ENCODE results near the gene SMIM41. TPM values are rescaled to one million over a fixed set of nuclear protein-coding genes. Genes with fewer than 3 reads are reported as not detected.

SMIM41 gene
- 0.42 TPM for total RNA-seq

DNA sequence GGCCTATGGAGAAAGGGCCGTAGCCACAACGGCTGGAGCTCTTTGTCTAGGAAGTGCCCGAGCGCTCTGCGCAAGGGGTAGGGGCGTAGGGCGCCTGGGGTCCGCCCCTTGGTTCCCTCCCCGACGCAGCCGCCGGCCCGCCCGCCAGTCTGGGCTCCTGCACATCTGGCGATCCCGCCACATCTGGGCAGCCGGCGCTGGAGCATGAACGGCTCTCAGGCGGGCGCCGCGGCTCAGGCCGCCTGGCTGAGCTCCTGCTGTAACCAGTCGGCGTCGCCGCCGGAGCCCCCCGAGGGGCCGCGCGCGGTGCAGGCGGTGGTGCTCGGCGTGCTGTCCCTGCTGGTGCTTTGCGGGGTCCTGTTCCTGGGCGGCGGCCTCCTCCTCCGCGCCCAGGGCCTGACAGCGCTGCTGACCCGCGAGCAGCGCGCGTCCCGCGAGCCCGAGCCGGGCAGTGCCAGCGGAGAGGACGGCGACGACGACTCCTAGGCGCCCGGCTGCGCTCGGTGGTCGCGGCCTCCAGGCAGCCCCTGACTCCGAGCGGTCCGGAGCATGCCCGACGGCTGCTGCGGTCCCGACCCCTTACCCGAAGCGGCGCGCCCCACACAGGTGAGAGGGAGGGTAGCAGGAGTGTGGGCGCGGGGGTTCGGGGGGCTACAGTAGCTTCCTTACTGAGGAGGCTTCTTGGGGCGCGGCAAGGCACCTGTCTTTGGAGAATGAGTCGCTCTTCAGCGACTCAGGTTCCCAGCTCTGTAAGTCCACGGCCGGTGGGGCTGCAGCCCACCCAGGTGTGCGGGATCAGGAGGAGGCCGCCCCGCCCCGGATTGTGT lies at the start of gene SMIM41:
SMIM41 (plus strand) TSS at position 129 of the 827 bp plus-strand sequence; CDS start at position 205, 76 bp downstream.
- Histone ChIP-seq H3K27me3 (ENCODE audit: insufficient read depth, low read length) (no peaks in the 10 kb centered on the region), H3K4me3 (ENCODE audit: low read length) (no peak within 1 kb of the TSS), H3K9me3 (ENCODE audit: low read depth, low read length) (no peaks in the 10 kb centered on the region), H3K4me1 (ENCODE audit: insufficient read depth, low read length) (peaks cover 25% of the 10 kb centered on the region)

DNA sequence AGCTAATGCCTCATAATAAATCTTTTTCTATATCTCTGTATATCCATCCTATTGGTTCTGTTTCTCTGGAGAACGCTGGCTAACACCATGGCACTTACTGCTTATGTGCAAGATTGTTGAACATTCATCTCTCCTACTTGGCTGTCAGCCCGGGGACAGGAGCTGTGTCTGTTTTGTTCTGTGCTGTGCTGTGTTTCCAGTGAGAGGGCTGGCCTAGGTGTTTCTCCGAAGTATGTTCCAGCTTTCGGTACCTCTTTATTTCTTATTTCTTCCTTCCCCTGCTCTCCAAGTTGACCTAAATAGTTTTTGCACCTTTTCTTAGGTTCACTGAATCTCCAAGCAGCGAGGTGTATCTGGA lies 47.1 kb upstream of the SMIM41 start:
- Histone ChIP-seq H3K9me3 (ENCODE audit: low read depth, low read length) (no peaks in the 10 kb centered on the region), H3K4me3 (ENCODE audit: low read length) (no peak overlapping the region), H3K27me3 (ENCODE audit: insufficient read depth, low read length) (peaks cover 20% of the 10 kb centered on the region), H3K4me1 (ENCODE audit: insufficient read depth, low read length) (peaks cover 32% of the 10 kb centered on the region)

- H3K27me3 ChIP-seq (ENCODE audit: insufficient read depth, low read length) = peaks cover 23% of the 10 kb centered on the region
- H3K4me3 ChIP-seq (ENCODE audit: low read length) = peak overlapping the region; percentile 38
- H3K4me1 ChIP-seq (ENCODE audit: insufficient read depth, low read length) = peaks cover 35% of the 10 kb centered on the region
- H3K9me3 ChIP-seq (ENCODE audit: low read depth, low read length) = no peaks in the 10 kb centered on the region
Observed at GRCh38 chr12:52032804-52033445, 46.6 kb upstream of the SMIM41 start.

DNA sequence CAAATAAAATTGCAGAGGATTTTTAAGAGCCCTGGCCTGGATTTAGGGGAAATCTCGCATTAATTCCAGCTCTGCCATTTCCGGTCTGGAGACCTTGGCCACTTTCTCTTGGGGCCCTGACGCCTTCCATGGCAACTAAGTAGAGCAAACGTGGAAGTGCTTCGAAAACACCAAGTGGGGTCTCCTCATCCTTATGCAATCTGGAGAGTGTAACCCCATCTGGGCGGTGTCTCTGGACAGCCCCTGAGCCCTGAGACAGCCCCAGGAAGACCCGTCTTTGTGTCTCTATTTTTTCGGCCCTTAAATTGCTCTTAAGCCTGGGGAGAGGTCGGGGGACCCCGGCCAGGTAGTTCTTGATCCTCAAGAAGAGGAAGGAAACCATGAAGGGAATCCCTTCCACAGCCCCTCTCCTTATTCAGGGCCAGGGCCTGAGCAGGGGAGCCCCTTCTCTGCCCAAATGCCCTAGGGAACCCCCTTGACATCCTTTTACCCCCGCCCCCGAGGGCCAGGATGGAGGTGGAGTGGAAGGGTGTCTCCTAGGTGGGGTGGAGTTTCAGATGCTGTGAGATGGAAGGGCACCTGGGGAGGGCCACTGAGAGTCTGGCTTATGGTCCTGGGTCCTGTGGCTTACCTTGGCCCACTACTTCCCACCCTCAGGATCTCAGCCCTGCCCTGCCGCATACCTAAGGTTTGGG lies 45.9 kb upstream of the SMIM41 start:
- peak overlapping the region; percentile 38 for H3K4me3 ChIP-seq (ENCODE audit: low read length)
- peaks cover 23% of the 10 kb centered on the region for H3K27me3 ChIP-seq (ENCODE audit: insufficient read depth, low read length)
- no peaks in the 10 kb centered on the region for H3K9me3 ChIP-seq (ENCODE audit: low read depth, low read length)
- peaks cover 35% of the 10 kb centered on the region for H3K4me1 ChIP-seq (ENCODE audit: insufficient read depth, low read length)

DNA sequence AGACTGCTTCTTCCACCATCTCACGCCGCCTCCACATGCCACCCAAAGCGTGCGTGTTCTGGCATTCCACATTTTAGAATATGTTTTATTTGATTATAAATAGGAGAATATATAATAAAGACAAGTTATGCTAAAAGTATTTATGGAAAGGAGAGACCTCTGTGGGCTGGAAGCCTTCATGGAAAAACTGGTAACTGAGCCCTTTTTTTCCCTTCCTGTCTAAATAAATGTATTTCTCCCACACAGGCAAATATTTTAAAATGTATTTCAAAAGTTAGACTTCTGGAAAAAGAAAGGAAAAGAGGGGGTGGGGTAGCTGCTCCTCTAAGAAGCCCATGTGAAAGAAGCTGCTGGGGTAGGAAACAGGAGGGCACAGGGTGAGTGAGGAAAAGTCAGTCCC lies 44.3 kb upstream of the SMIM41 start:
- Histone ChIP-seq H3K4me1 (ENCODE audit: insufficient read depth, low read length) (peaks cover 35% of the 10 kb centered on the region), H3K9me3 (ENCODE audit: low read depth, low read length) (no peaks in the 10 kb centered on the region), H3K27me3 (ENCODE audit: insufficient read depth, low read length) (peaks cover 23% of the 10 kb centered on the region), H3K4me3 (ENCODE audit: low read length) (no peak overlapping the region)

DNA sequence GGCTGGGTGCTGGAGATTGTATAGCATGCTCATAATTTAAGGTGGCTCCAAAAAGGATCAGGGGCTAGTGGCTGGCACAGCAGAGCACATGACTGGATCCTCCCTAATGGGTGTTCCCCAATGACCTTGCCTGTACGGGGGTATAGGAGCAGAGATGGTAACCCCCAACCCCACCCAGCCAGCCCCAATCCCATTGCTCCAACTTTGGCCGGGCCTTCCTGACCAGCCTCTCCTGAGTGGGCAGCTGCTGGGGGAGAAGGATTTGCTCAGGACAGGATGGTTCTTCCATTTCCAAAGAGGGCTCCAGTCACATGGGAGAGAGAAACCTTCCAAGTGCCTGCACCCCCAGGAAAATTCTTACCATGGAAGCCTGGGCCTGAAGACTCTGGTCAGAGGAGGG lies 43.6 kb upstream of the SMIM41 start:
- Histone ChIP-seq H3K27me3 (ENCODE audit: insufficient read depth, low read length) (peaks cover 23% of the 10 kb centered on the region), H3K4me1 (ENCODE audit: insufficient read depth, low read length) (peaks cover 35% of the 10 kb centered on the region), H3K4me3 (ENCODE audit: low read length) (no peak overlapping the region), H3K9me3 (ENCODE audit: low read depth, low read length) (no peaks in the 10 kb centered on the region)

GRCh38 chr12:52036587-52037171 lies 42.8 kb upstream of the SMIM41 start:
- peaks cover 39% of the 10 kb centered on the region for H3K4me1 ChIP-seq (ENCODE audit: insufficient read depth, low read length)
- H3K4me3 ChIP-seq (ENCODE audit: low read length) = peak overlapping the region; percentile 20
- H3K9me3 ChIP-seq (ENCODE audit: low read depth, low read length) = no peaks in the 10 kb centered on the region
- peaks cover 23% of the 10 kb centered on the region for H3K27me3 ChIP-seq (ENCODE audit: insufficient read depth, low read length)

DNA sequence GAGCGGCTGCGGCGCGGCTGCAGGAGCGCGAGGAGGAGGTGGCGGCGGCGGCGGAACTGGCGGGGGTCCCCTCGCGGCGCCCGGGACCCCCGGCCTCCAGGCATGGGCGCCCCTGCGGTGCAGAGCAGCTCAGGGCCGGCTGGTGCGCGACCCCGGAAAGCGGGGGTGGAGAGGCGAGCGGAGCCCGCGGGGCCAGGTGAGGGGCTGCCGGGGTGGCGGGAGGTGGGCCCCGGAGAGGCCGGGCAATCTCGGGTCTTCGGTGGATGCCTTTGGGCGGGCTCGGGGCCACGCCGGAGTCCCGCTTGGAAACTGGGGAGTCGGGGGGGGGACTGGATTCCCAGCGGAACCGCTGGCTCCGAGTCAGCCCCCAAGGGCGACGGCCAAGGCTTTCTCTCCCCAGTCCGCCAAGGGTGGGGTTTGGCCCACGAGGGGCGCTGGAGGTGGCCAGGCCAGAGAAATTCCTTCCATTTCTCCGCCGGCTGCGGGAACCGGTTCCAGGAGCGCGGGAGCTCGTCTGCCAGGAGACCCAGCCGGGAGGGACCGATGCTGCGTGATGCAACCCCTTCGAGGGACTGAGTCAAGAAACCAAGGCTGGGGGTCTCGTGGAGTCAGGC lies 42.1 kb upstream of the SMIM41 start:
- H3K4me3 ChIP-seq (ENCODE audit: low read length) = peak overlapping the region; percentile 23
- peaks cover 43% of the 10 kb centered on the region for H3K4me1 ChIP-seq (ENCODE audit: insufficient read depth, low read length)
- no peaks in the 10 kb centered on the region for H3K9me3 ChIP-seq (ENCODE audit: low read depth, low read length)
- H3K27me3 ChIP-seq (ENCODE audit: insufficient read depth, low read length) = peaks cover 23% of the 10 kb centered on the region

DNA sequence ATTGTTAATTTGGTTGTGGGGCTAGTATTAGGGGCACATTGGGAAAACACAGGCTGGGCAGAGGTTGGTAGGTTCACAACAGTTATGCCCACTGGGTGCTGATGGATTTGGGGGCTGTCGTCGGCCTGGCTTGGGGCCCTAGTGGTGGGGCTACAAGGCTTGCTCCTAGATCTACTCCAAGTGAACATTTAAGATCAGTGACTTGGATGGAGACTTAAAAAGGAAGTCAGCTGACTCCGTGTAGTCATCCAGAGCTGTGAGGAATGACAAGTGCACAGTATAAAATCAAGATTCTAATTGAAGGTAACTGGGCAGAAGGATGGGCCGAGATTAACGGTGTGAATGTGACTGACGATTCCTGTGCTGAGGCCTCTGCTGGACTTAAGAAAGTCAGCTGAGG lies 41.1 kb upstream of the SMIM41 start:
- H3K27me3 ChIP-seq (ENCODE audit: insufficient read depth, low read length) = peaks cover 23% of the 10 kb centered on the region
- no peak overlapping the region for H3K4me3 ChIP-seq (ENCODE audit: low read length)
- no peaks in the 10 kb centered on the region for H3K9me3 ChIP-seq (ENCODE audit: low read depth, low read length)
- peaks cover 42% of the 10 kb centered on the region for H3K4me1 ChIP-seq (ENCODE audit: insufficient read depth, low read length)

GRCh38 chr12:52041035-52041434 lies 38.5 kb upstream of the SMIM41 start:
- H3K4me3 ChIP-seq (ENCODE audit: low read length) = no peak overlapping the region
- peaks cover 8% of the 10 kb centered on the region for H3K27me3 ChIP-seq (ENCODE audit: insufficient read depth, low read length)
- H3K9me3 ChIP-seq (ENCODE audit: low read depth, low read length) = no peaks in the 10 kb centered on the region
- H3K4me1 ChIP-seq (ENCODE audit: insufficient read depth, low read length) = peaks cover 42% of the 10 kb centered on the region

- no peak overlapping the region for H3K4me3 ChIP-seq (ENCODE audit: low read length)
- peaks cover 40% of the 10 kb centered on the region for H3K4me1 ChIP-seq (ENCODE audit: insufficient read depth, low read length)
- peaks cover 3% of the 10 kb centered on the region for H3K27me3 ChIP-seq (ENCODE audit: insufficient read depth, low read length)
- H3K9me3 ChIP-seq (ENCODE audit: low read depth, low read length) = no peaks in the 10 kb centered on the region
Observed at GRCh38 chr12:52041695-52042123, 37.8 kb upstream of the SMIM41 start.

- H3K4me1 ChIP-seq (ENCODE audit: insufficient read depth, low read length) = peaks cover 32% of the 10 kb centered on the region
- H3K27me3 ChIP-seq (ENCODE audit: insufficient read depth, low read length) = no peaks in the 10 kb centered on the region
- H3K9me3 ChIP-seq (ENCODE audit: low read depth, low read length) = no peaks in the 10 kb centered on the region
- H3K4me3 ChIP-seq (ENCODE audit: low read length) = no peak overlapping the region
Observed at GRCh38 chr12:52042706-52043385, 36.7 kb upstream of the SMIM41 start.

DNA sequence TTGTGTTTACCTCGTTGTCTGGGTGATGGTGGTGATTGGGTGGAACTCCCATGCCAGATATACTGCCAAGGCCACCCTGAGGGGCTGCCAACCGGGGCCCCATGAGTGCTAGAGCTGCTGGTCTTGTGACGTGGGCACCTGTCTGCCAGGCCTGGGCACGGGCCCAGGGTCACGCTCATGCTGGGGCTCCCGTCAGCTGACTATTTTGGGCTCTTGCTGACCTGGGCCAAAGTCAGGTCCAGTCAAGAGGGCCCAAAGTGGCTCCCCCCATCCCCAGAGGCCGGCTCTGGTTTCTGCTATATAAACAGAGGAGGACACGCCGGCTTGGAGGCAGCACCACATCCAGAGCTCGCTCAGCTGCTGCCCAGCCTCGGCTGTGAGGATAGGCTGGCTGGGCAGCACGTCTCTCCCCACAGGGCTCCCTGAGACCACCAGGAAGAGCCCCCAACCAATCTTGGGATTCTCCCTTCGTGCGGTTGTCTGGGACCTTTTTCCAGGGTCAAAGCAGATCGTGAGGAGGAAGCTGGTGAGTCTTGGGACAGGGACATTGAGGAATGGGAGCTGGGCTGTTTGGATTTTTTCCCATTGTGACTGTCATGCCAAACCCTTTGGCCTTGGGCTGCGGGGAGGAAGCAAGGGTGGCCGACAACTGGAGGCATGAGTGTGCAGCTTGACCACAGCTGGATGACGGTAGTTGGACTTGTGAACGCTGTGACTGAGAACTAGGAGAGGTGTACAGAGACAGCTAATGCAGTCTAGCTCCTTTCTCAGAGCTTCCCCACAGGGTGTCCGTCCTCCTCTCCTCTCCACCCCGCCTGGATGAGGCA lies 35.9 kb upstream of the SMIM41 start:
- no peaks in the 10 kb centered on the region for H3K27me3 ChIP-seq (ENCODE audit: insufficient read depth, low read length)
- no peaks in the 10 kb centered on the region for H3K9me3 ChIP-seq (ENCODE audit: low read depth, low read length)
- peaks cover 32% of the 10 kb centered on the region for H3K4me1 ChIP-seq (ENCODE audit: insufficient read depth, low read length)
- H3K4me3 ChIP-seq (ENCODE audit: low read length) = no peak overlapping the region
